Skin epidermis (tissue), 12 donors: ENCODE measurements around the gene KIF2C.
"Not testable (repeated sequence)": the region's sequence is repeated elsewhere in the genome, so short reads cannot be mapped to it uniquely, and the experiment has no call there.

Source experiments
- H3K27ac ChIP-seq, 21 experiments: fragments of 200-600 bp; sonication (generic) in 11 of 21; one replicate each; pipeline ENCODE4 v1.5.0; 2020; ENCODE audit warnings: mild to moderate bottlenecking in 3 of 21, inconsistent platforms in 2 of 21, moderate library complexity in 2 of 21
- H3K4me3 ChIP-seq, 7 experiments: fragments of 200-600 bp; sonication (generic) in 2 of 7; one replicate each; pipeline ENCODE4 v1.5.0; 2020; ENCODE audit warnings: inconsistent platforms in 2 of 7, mild to moderate bottlenecking in 2 of 7, moderate library complexity in 1 of 7

The KIF2C gene

GRCh38 chr1:44739307-44740178 is at the start of gene KIF2C:
TSS of gene KIF2C (plus strand) at chr1:44739837. CDS start at chr1:44739933, 96 bp downstream.
- peak within 1 kb of the TSS; percentile 35 to 48 (median 42) for H3K4me3 ChIP-seq
- peak within 1 kb of the TSS in 20 of 21 experiments; percentile 70 to 89 (median 82) for H3K27ac ChIP-seq

- Histone ChIP-seq H3K4me3 (no peak overlapping the region), H3K27ac (no peak overlapping the region)
Measured at GRCh38 chr1:44693159-44693558, 46.5 kb upstream of the KIF2C start.

- no peak overlapping the region for H3K4me3 ChIP-seq
Measured at GRCh38 chr1:44693900-44694299, 45.7 kb upstream of the KIF2C start.

GRCh38 chr1:44694863-44695478 is 44.7 kb upstream of the KIF2C start:
- H3K4me3 ChIP-seq: no peak overlapping the region
- H3K27ac ChIP-seq: no peak overlapping the region

More at GRCh38 chr1:44693900-44694299, 45.7 kb upstream of the KIF2C start:
- H3K27ac ChIP-seq: no peak overlapping the region

GRCh38 chr1:44695671-44696070 is 44.0 kb upstream of the KIF2C start:
- no peak overlapping the region for H3K27ac ChIP-seq
- no peak overlapping the region for H3K4me3 ChIP-seq

GRCh38 chr1:44696101-44696500 is 43.5 kb upstream of the KIF2C start:
- no peak overlapping the region for H3K4me3 ChIP-seq
- H3K27ac ChIP-seq: no peak overlapping the region

GRCh38 chr1:44696789-44697345 is 42.8 kb upstream of the KIF2C start:
- H3K4me3 ChIP-seq: no peak overlapping the region
- peak overlapping the region in 1 of 21 experiments; percentile 21 for H3K27ac ChIP-seq

GRCh38 chr1:44698138-44698537 is 41.5 kb upstream of the KIF2C start:
- no peak overlapping the region for H3K4me3 ChIP-seq
- H3K27ac ChIP-seq: no peak overlapping the region

- H3K27ac ChIP-seq, H3K4me3 ChIP-seq: not testable (repeated sequence)
Measured at GRCh38 chr1:44699375-44699774, 40.3 kb upstream of the KIF2C start.

- no peak overlapping the region for H3K27ac ChIP-seq
- no peak overlapping the region for H3K4me3 ChIP-seq
Measured at GRCh38 chr1:44700573-44700972, 39.1 kb upstream of the KIF2C start.

GRCh38 chr1:44701141-44701573 is 38.5 kb upstream of the KIF2C start:
- Histone ChIP-seq H3K27ac (no peak overlapping the region), H3K4me3 (no peak overlapping the region)

GRCh38 chr1:44705470-44705869 is 34.2 kb upstream of the KIF2C start:
- no peak overlapping the region for H3K27ac ChIP-seq
- no peak overlapping the region for H3K4me3 ChIP-seq

- no peak overlapping the region for H3K27ac ChIP-seq
- no peak overlapping the region for H3K4me3 ChIP-seq
Measured at GRCh38 chr1:44705938-44706337, 33.7 kb upstream of the KIF2C start.

- H3K4me3 ChIP-seq: no peak overlapping the region
- H3K27ac ChIP-seq: peak overlapping the region in 6 of 21 experiments; percentile 40 to 78 (median 46)
Measured at GRCh38 chr1:44707112-44707881, 32.3 kb upstream of the KIF2C start.

- H3K4me3 ChIP-seq: no peak overlapping the region
- peak overlapping the region in 3 of 21 experiments; percentile 42 to 78 (median 47) for H3K27ac ChIP-seq
Measured at GRCh38 chr1:44707959-44708831, 31.4 kb upstream of the KIF2C start.

GRCh38 chr1:44713321-44713781 is 26.3 kb upstream of the KIF2C start:
- no peak overlapping the region for H3K27ac ChIP-seq
- no peak overlapping the region for H3K4me3 ChIP-seq

GRCh38 chr1:44714532-44714931 is 25.1 kb upstream of the KIF2C start:
- H3K27ac ChIP-seq: peak overlapping the region in 2 of 21 experiments; percentile 7 to 56
- H3K4me3 ChIP-seq: no peak overlapping the region

- Histone ChIP-seq H3K27ac (peak overlapping the region in 2 of 21 experiments; percentile 7 to 56), H3K4me3 (no peak overlapping the region)
Measured at GRCh38 chr1:44714944-44715571, 24.6 kb upstream of the KIF2C start.
